Neural cell (in vitro differentiated cells): Measurements from ENCODE around the gene PLA2G3. TPM values are rescaled to one million over a fixed set of nuclear protein-coding genes. Genes with fewer than 3 reads are reported as not detected.

ENCODE experiments used
- H2AFZ ChIP-seq: fragments of 200-600, 300-800 bp; sonication (generic), shearing (Covaris generic); 2 replicates; pipeline ENCODE4 v1.6.0; 2014; ENCODE audit warnings: low read depth, mild to moderate bottlenecking, antibody characterized with exemption, low read length, moderate library complexity
- H3F3A ChIP-seq: fragments of 200-600 bp; shearing (Covaris generic); 2 replicates; pipeline ENCODE4 v1.6.1; 2016; ENCODE audit warnings: mild to moderate bottlenecking, moderate library complexity, mixed read lengths, antibody characterized with exemption, low read length; ENCODE audit not compliant: insufficient read depth, poor library complexity, severe bottlenecking
- H3K27ac ChIP-seq: fragments of 200-600, 300-800 bp; sonication (generic), shearing (Covaris generic); 2 replicates; pipeline ENCODE4 v1.5.1; 2014; ENCODE audit warnings: mild to moderate bottlenecking, low read length, moderate library complexity
- H3K27me3 ChIP-seq: fragments of 300-800, 200-600 bp; sonication (generic), shearing (Covaris generic); 2 replicates; pipeline ENCODE4 v1.6.0; 2014; ENCODE audit warnings: mild to moderate bottlenecking, low read depth, low read length, moderate library complexity; ENCODE audit not compliant: insufficient read depth
- H3K36me3 ChIP-seq: fragments of 300-800, 200-600 bp; sonication (generic), shearing (Covaris generic); 2 replicates; pipeline ENCODE4 v1.5.1; 2014; ENCODE audit warnings: mild to moderate bottlenecking, antibody characterized with exemption, low read length, moderate library complexity; ENCODE audit not compliant: insufficient read depth
- H3K4me2 ChIP-seq: fragments of 300-800, 200-600 bp; sonication (generic), shearing (Covaris generic); 2 replicates; pipeline ENCODE4 v1.6.0; 2014; ENCODE audit warnings: mild to moderate bottlenecking, low read length
- H3K4me3 ChIP-seq: fragments of 300-800, 200-600 bp; sonication (generic), shearing (Covaris generic); 2 replicates; pipeline ENCODE4 v1.5.1; 2014; ENCODE audit warnings: mild to moderate bottlenecking, low read length, moderate library complexity
- H3K79me2 ChIP-seq: fragments of 200-600 bp; shearing (Covaris generic); replicated peaks from 2 replicates; pipeline ENCODE4 v1.6.0; 2014; ENCODE audit warnings: mild to moderate bottlenecking, low read length, moderate library complexity; ENCODE audit not compliant: insufficient read depth
- H3K9ac ChIP-seq: fragments of 300-800, 200-600 bp; sonication (generic), shearing (Covaris generic); 2 replicates; pipeline ENCODE4 v1.6.1; 2016; ENCODE audit warnings: mild to moderate bottlenecking, low read length, mixed read lengths
- H3K9me2 ChIP-seq: fragments of 200-600 bp; shearing (Covaris generic); 2 replicates; pipeline ENCODE4 v1.6.1; 2016; ENCODE audit warnings: mild to moderate bottlenecking, low read length, mixed read lengths; ENCODE audit not compliant: insufficient read depth
- H3K9me3 ChIP-seq: fragments of 200-600, 300-800 bp; sonication (generic), shearing (Covaris generic); 2 replicates; pipeline ENCODE4 v1.6.1; 2016; ENCODE audit warnings: mild to moderate bottlenecking, mixed run types, low read length, moderate library complexity, mixed read lengths
- H4K20me1 ChIP-seq: fragments of 200-600 bp; shearing (Covaris generic); 2 replicates; pipeline ENCODE4 v1.6.1; 2016; ENCODE audit warnings: mild to moderate bottlenecking, mixed run types; ENCODE audit not compliant: insufficient read depth
- EP300 ChIP-seq: fragments of 450-650 bp; conservative IDR thresholded peaks from 2 replicates; pipeline ENCODE4 v1.6.1; 2014; ENCODE audit warnings: antibody characterized with exemption, mild to moderate bottlenecking, moderate library complexity; ENCODE audit not compliant: poor library complexity, severe bottlenecking
- EZH2 ChIP-seq: fragments of 200-600, 300-800 bp; shearing (Covaris generic), sonication (generic); IDR thresholded peaks from 2 replicates; pipeline ENCODE4 v1.6.1; 2014; ENCODE audit warnings: antibody characterized with exemption, low read length, borderline replicate concordance, mild to moderate bottlenecking; ENCODE audit not compliant: insufficient read depth, poor library complexity, severe bottlenecking
- MXI1 ChIP-seq: fragments of 450-650 bp; conservative IDR thresholded peaks from 2 replicates; pipeline ENCODE4 v1.6.1; 2014; ENCODE audit warnings: antibody characterized with exemption, mild to moderate bottlenecking; ENCODE audit not compliant: poor library complexity, severe bottlenecking
- POLR2AphosphoS5 ChIP-seq: IDR thresholded peaks from 2 replicates; pipeline ENCODE4 v1.6.1; 2012
- RAD21 ChIP-seq: fragments of 450-650 bp; conservative IDR thresholded peaks from 2 replicates; pipeline ENCODE4 v1.6.1; 2014; ENCODE audit warnings: antibody characterized with exemption, mild to moderate bottlenecking, moderate library complexity
- SMC3 ChIP-seq: fragments of 450-650 bp; conservative IDR thresholded peaks from 2 replicates; pipeline ENCODE4 v1.6.1; 2014; ENCODE audit warnings: antibody characterized with exemption, mild to moderate bottlenecking, moderate library complexity; ENCODE audit not compliant: poor library complexity
- TAF1 ChIP-seq: IDR thresholded peaks from 2 replicates; pipeline ENCODE4 v1.6.1; 2012; ENCODE audit warnings: low read depth
- polyA plus RNA-seq: library from polyadenylated mRNA; depleted of rRNA; stranded (reverse); fragments of >200 nt; gene quantifications from 2 replicates; pipeline ENCODE4 v1.2.3, GENCODE V29; 2014
- TF ChIP-seq, protein P1 (sequence below): IDR thresholded peaks from 2 replicates; pipeline ENCODE4 v1.6.1; 2012; ENCODE audit warnings: borderline replicate concordance
- TF ChIP-seq, protein P2 (sequence below): fragments of 450-650 bp; IDR thresholded peaks from 2 replicates; pipeline ENCODE4 v1.5.1; 2014; ENCODE audit warnings: antibody characterized with exemption, mild to moderate bottlenecking, moderate library complexity; ENCODE audit not compliant: poor library complexity, severe bottlenecking

The PLA2G3 gene
- polyA plus RNA-seq, 1 donor from 2014 or later: not detected

DNA sequence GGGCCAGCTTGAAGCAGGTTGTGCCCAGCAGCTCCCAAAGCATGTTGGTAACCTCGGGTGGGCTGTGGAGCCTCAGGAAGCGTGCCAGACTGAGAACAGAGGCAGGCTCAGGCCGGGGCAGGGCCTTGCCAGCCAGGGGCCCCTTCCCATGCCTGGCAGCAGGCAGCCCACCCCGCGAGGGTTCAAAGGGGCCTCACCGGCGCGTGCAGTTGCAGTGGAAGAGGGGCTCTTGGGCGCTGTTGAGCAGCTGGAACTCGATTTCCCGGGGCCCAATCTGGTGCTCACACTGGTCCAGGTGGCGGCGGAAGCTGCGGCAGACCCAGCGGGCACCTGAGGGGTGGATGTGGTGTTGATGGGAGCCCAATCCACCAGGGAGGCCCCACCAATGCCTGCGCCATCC is 3.6 kb downstream of the PLA2G3 start:
- Histone ChIP-seq H3K9me3 (no peaks in the 10 kb centered on the region), H3K9ac (no peak overlapping the region), H3K27ac (no peak overlapping the region), H3K4me2 (no peak overlapping the region), H3K9me2 (no peaks in the 10 kb centered on the region), H4K20me1 (no peaks in the 10 kb centered on the region), H3K79me2 (no peaks in the 10 kb centered on the region), H2AFZ (no peak overlapping the region), H3K36me3 (no peaks in the 10 kb centered on the region), H3F3A (no peaks in the 10 kb centered on the region), H3K4me3 (no peak overlapping the region), H3K27me3 (no peaks in the 10 kb centered on the region)
- TF ChIP-seq RAD21 (no peak), EZH2 (no peak), MXI1 (no peak), POLR2AphosphoS5 (no peak), EP300 (no peak), SMC3 (no peak), TAF1 (no peak)
- TF ChIP-seq, protein P1, sequence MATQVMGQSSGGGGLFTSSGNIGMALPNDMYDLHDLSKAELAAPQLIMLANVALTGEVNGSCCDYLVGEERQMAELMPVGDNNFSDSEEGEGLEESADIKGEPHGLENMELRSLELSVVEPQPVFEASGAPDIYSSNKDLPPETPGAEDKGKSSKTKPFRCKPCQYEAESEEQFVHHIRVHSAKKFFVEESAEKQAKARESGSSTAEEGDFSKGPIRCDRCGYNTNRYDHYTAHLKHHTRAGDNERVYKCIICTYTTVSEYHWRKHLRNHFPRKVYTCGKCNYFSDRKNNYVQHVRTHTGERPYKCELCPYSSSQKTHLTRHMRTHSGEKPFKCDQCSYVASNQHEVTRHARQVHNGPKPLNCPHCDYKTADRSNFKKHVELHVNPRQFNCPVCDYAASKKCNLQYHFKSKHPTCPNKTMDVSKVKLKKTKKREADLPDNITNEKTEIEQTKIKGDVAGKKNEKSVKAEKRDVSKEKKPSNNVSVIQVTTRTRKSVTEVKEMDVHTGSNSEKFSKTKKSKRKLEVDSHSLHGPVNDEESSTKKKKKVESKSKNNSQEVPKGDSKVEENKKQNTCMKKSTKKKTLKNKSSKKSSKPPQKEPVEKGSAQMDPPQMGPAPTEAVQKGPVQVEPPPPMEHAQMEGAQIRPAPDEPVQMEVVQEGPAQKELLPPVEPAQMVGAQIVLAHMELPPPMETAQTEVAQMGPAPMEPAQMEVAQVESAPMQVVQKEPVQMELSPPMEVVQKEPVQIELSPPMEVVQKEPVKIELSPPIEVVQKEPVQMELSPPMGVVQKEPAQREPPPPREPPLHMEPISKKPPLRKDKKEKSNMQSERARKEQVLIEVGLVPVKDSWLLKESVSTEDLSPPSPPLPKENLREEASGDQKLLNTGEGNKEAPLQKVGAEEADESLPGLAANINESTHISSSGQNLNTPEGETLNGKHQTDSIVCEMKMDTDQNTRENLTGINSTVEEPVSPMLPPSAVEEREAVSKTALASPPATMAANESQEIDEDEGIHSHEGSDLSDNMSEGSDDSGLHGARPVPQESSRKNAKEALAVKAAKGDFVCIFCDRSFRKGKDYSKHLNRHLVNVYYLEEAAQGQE: no peak
- TF ChIP-seq, protein P2, sequence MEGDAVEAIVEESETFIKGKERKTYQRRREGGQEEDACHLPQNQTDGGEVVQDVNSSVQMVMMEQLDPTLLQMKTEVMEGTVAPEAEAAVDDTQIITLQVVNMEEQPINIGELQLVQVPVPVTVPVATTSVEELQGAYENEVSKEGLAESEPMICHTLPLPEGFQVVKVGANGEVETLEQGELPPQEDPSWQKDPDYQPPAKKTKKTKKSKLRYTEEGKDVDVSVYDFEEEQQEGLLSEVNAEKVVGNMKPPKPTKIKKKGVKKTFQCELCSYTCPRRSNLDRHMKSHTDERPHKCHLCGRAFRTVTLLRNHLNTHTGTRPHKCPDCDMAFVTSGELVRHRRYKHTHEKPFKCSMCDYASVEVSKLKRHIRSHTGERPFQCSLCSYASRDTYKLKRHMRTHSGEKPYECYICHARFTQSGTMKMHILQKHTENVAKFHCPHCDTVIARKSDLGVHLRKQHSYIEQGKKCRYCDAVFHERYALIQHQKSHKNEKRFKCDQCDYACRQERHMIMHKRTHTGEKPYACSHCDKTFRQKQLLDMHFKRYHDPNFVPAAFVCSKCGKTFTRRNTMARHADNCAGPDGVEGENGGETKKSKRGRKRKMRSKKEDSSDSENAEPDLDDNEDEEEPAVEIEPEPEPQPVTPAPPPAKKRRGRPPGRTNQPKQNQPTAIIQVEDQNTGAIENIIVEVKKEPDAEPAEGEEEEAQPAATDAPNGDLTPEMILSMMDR: no peak

DNA sequence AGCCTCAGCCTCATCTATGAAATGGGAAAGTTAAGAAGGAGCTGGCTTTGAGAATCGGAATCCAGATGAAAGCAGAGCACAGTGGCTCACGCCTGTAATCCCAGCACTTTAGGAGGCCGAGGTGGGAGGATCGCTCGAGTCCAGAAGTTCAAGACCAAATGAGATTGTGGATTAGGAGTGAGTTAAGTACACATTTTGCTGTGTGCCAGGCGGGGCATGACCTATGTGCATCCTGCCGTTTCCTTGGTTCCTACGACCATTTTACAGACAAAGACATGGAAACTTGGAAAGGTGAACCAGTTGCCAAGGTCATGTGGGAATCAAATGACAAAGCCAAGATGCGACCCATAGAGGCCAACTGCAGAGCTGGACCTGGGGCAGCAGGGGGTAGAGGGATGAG is 4.2 kb downstream of the PLA2G3 start:
- Histone ChIP-seq H3K4me2 (no peak overlapping the region), H3K79me2 (no peaks in the 10 kb centered on the region), H3K9ac (no peak overlapping the region), H3K4me3 (no peak overlapping the region), H2AFZ (no peak overlapping the region), H3K36me3 (no peaks in the 10 kb centered on the region), H3F3A (no peaks in the 10 kb centered on the region), H3K9me3 (no peaks in the 10 kb centered on the region), H4K20me1 (no peaks in the 10 kb centered on the region), H3K9me2 (no peaks in the 10 kb centered on the region), H3K27ac (no peak overlapping the region), H3K27me3 (no peaks in the 10 kb centered on the region)
- TF ChIP-seq EZH2: no peak
- no peak for TF ChIP-seq RAD21
- TF ChIP-seq POLR2AphosphoS5: no peak
- TF ChIP-seq TAF1: no peak
- TF ChIP-seq, protein P1: no peak
- no peak for TF ChIP-seq EP300
